Stomach smooth muscle (tissue), 2 donors: ENCODE results near the gene ZNF740.
"Not testable (repeated sequence)": the region's sequence is repeated elsewhere in the genome, so short reads cannot be mapped to it uniquely, and the experiment has no call there.

Experiments used
- H3K27ac ChIP-seq: one replicate; pipeline ENCODE4 v1.7.0; 2013; ENCODE audit warnings: mild to moderate bottlenecking, low read length, inconsistent platforms
- H3K27me3 ChIP-seq, 2 donors: one replicate each; pipeline ENCODE4 v1.7.0; 2013; ENCODE audit warnings: low read length in 2 of 2; ENCODE audit not compliant: insufficient read depth in 2 of 2, control insufficient read depth in 1 of 2
- H3K36me3 ChIP-seq, 2 donors: one replicate each; pipeline ENCODE4 v1.7.0; 2013; ENCODE audit warnings: low read length in 2 of 2; ENCODE audit not compliant: control insufficient read depth in 2 of 2, insufficient read depth in 2 of 2
- H3K4me1 ChIP-seq: one replicate; pipeline ENCODE4 v1.7.0; 2013; ENCODE audit warnings: low read length; ENCODE audit not compliant: control insufficient read depth, insufficient read depth
- H3K4me3 ChIP-seq, 2 donors: one replicate each; pipeline ENCODE4 v1.7.0; 2013; ENCODE audit warnings: low read length in 2 of 2
- H3K9ac ChIP-seq, 2 donors: one replicate each; pipeline ENCODE4 v1.7.0; 2013; ENCODE audit warnings: low read length in 2 of 2, mild to moderate bottlenecking in 1 of 2
- H3K9me3 ChIP-seq, 2 donors: one replicate each; pipeline ENCODE4 v1.7.0; 2013; ENCODE audit warnings: low read length in 2 of 2; ENCODE audit not compliant: control insufficient read depth in 2 of 2
- donor health status: healthy.
- donor health status: Pancreatic carcinoma.

Gene ZNF740

DNA sequence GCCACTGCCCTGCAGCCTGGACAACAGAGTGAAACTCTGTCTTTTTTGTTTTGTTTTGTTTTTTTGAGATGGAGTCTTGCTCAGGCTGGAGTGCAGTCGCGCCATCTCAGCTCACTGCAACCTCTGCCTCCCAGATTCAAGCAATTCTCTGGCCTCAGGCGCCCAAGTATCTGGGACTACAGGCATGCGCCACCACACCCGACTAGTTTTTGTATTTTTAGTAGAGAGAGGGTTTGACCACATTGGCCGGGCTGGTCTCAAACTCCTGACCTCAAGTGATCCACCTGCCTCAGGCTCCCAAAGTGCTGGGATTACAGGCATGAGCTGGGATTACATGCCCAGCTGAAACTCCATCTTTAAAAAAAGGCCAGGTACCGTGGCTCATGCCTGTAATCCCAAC is 21.8 kb downstream of the ZNF740 start:
- H3K27ac ChIP-seq, H3K4me3 ChIP-seq, H3K36me3 ChIP-seq, H3K9me3 ChIP-seq, H3K9ac ChIP-seq, H3K27me3 ChIP-seq: not testable (repeated sequence)
- H3K4me1 ChIP-seq = peaks cover 11% of the 10 kb centered on the region

GRCh38 chr12:53204351-53204750 is 23.8 kb downstream of the ZNF740 start:
- Histone ChIP-seq H3K4me3 (no peak overlapping the region), H3K9me3 (no peaks in the 10 kb centered on the region), H3K27me3 (no peaks in the 10 kb centered on the region), H3K36me3 (no peaks in the 10 kb centered on the region), H3K4me1 (peaks cover 11% of the 10 kb centered on the region), H3K27ac (no peak overlapping the region), H3K9ac (no peak overlapping the region)

DNA sequence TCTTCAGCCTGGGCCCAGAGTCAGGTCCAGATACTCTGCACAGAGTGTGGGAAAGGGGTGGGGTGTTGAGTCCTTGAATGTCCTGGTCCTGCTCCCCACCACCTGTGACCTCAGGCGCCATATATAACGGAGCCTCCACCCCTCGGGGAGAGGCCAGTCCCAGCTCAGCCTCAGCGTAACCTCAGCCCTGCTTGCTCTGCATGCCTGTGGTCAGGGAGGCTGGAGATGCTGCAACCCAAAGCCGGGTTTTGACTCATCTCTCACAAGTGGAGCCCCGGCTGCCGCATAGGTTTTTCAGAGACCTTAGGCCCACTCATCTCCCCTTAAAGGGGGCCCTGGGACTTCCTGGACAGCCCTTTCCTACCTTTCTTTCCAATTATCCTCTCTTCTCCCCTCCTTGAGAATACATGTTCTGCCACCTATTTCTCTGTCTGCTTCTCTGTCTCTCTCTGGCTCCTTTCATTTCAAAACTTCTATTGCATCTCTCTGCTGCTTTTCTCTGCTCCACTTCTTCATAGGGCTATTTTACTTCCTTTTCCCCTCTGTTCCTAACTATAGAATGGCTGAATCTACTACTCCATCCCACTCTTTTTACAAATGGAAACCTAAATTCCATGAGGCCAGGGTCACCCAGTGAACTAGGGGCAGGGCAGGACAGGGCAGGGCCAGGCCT is 25.4 kb downstream of the ZNF740 start:
- Histone ChIP-seq H3K27me3 (no peaks in the 10 kb centered on the region), H3K9me3 (no peaks in the 10 kb centered on the region), H3K4me1 (peaks cover 9% of the 10 kb centered on the region), H3K4me3 (no peak overlapping the region), H3K36me3 (peaks cover 6 to 7% of the 10 kb centered on the region in 2 donors), H3K9ac (no peak overlapping the region), H3K27ac (no peak overlapping the region)

DNA sequence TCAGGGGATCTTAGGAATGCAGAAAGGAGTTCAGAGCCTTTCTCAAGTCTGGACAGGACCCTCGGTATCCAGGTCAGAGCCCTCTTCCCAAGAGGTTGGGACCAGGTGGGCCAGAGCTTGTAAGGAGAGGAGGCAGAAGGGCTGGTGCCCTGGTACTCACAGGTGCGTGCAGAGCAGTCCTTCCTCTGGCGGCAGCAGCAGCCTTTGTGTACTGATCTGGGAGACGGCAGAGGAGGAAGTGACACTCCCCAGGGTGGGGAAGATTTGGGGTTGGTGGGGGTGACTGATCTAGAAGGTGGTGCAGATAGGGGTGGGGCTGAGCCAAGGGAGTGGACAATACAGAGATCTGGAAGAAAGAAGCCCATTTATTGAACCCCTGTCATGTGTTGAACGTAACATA is 26.5 kb downstream of the ZNF740 start, which contains the start of gene ITGB7:
Gene ITGB7 (minus strand): TSS at position 210 of the 400 bp plus-strand sequence. CDS start 6,808 bp downstream, outside the sequence.
- Histone ChIP-seq H3K27me3 (no peaks in the 10 kb centered on the region), H3K36me3 (peaks cover 14 to 18% of the 10 kb centered on the region in 2 donors), H3K27ac (no peak within 1 kb of the TSS), H3K4me3 (no peak within 1 kb of the TSS), H3K9ac (peak within 1 kb of the TSS in 1 of 2 donors; percentile 20), H3K4me1 (peaks cover 7% of the 10 kb centered on the region), H3K9me3 (no peaks in the 10 kb centered on the region)

- no peaks in the 10 kb centered on the region for H3K9me3 ChIP-seq
- H3K4me3 ChIP-seq = no peak overlapping the region
- H3K27ac ChIP-seq = no peak overlapping the region
- peaks cover 26 to 31% of the 10 kb centered on the region in 2 donors for H3K36me3 ChIP-seq
- H3K9ac ChIP-seq = no peak overlapping the region
- no peaks in the 10 kb centered on the region for H3K27me3 ChIP-seq
- peaks cover 11% of the 10 kb centered on the region for H3K4me1 ChIP-seq
These were observed 27.9 kb downstream of the ZNF740 start for GRCh38 chr12:53208435-53208834.

DNA sequence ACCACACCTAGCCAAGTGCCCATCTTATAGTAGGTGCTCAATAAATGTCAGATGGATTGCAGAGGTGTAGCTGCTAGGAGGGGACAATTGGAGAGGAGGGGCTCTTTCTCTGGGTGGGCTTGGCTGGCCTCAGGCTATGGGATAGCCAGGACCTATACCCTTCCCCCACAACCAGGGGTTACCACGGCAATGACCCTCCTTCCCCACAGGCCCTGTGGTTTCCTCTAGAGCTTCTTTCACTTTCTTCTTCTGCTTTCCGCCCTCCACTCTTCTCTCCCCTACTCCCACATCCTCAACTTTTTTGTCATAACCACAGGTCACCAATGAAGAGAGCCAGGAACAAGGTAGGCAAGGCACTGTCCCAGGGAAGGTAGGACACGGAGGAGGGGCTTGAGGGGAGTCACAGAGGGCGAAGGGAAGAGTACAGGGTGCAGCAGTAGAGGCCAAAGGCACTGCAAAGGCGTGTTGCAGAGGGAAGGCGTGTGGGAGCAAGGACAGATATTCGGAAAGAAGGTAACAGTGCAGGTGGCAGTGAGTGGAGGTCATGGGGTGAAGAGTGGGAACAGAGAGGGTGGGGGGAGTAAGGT is 28.4 kb downstream of the ZNF740 start:
- peaks cover 16% of the 10 kb centered on the region for H3K4me1 ChIP-seq
- no peak overlapping the region for H3K4me3 ChIP-seq
- no peaks in the 10 kb centered on the region for H3K9me3 ChIP-seq
- H3K36me3 ChIP-seq = peaks cover 31 to 36% of the 10 kb centered on the region in 2 donors
- no peak overlapping the region for H3K27ac ChIP-seq
- no peak overlapping the region for H3K9ac ChIP-seq
- no peaks in the 10 kb centered on the region for H3K27me3 ChIP-seq

DNA sequence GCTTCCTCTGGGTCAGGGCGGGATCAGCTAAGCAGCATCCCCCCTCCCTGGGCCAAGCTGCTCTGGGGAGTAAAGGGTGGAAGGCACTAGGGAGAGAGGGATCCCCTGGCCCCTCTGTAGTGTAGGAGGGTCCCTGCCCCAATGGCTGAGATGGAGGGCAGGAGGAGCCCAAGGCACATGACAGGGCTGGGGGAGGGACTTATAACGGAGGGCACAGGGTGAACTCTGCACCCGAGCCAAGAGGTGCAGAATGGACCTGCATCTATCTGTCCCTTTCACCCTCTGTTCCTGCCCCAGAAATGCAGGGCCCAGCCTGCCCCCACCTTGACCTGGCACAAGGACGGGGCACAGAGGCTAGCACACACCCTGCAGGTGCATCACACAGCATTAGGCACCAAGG is 30.3 kb downstream of the ZNF740 start:
- H3K27me3 ChIP-seq = no peaks in the 10 kb centered on the region
- H3K9ac ChIP-seq = no peak overlapping the region
- H3K4me1 ChIP-seq = peaks cover 33% of the 10 kb centered on the region

GRCh38 chr12:53211476-53212381 is 31.2 kb downstream of the ZNF740 start:
- Histone ChIP-seq H3K36me3 (peaks cover 45 to 49% of the 10 kb centered on the region in 2 donors), H3K9me3 (no peaks in the 10 kb centered on the region), H3K4me1 (peaks cover 41% of the 10 kb centered on the region), H3K27me3 (no peaks in the 10 kb centered on the region), H3K9ac (no peak overlapping the region), H3K27ac (no peak overlapping the region), H3K4me3 (no peak overlapping the region)

More for the DNA sequence above, 30.3 kb downstream of the ZNF740 start:
- Histone ChIP-seq H3K9me3 (no peaks in the 10 kb centered on the region), H3K4me3 (no peak overlapping the region), H3K27ac (no peak overlapping the region), H3K36me3 (peaks cover 43 to 49% of the 10 kb centered on the region in 2 donors)

DNA sequence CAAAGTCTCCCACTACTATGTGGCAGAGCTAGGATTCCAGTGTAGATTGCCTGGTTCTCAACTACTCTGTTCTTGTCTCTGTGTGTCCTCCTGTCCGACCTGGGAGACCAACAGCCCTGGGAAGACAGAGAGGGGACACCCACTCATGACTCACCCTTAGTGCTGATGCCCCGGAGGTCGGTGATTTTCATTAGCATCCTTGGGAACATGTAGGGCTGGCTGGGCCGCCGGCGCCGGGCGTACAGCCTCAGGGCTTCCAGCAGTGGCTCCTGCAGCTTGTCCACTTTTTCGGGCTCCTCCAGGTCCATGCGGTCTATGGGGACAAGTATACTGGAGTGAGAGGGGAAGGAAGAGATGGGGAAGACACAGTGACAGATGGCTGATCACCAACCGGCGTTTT is 32.4 kb downstream of the ZNF740 start:
- no peak overlapping the region for H3K4me3 ChIP-seq
- H3K9me3 ChIP-seq = no peaks in the 10 kb centered on the region
- peaks cover 50% of the 10 kb centered on the region for H3K4me1 ChIP-seq
- peaks cover 45 to 49% of the 10 kb centered on the region in 2 donors for H3K36me3 ChIP-seq
- no peak overlapping the region for H3K9ac ChIP-seq
- no peak overlapping the region for H3K27ac ChIP-seq
- H3K27me3 ChIP-seq = no peaks in the 10 kb centered on the region

GRCh38 chr12:53213348-53213747 is 32.8 kb downstream of the ZNF740 start:
- Histone ChIP-seq H3K36me3 (peaks cover 45 to 49% of the 10 kb centered on the region in 2 donors), H3K4me3 (peak overlapping the region in 1 of 2 donors; percentile 8), H3K9me3 (no peaks in the 10 kb centered on the region), H3K4me1 (peaks cover 52% of the 10 kb centered on the region), H3K27me3 (no peaks in the 10 kb centered on the region), H3K9ac (no peak overlapping the region), H3K27ac (no peak overlapping the region)
